SW480 (cell line): ENCODE measurements around the gene DOK7.
"Not testable (repeated sequence)": the region's sequence is repeated elsewhere in the genome, so short reads cannot be mapped to it uniquely, and the experiment has no call there.

Experiments
- DNase-seq: peaks from one replicate; pipeline ENCODE4 v3.0.0-alpha.2; 2016; ENCODE audit warnings: low spot score

DOK7 gene

DNA sequence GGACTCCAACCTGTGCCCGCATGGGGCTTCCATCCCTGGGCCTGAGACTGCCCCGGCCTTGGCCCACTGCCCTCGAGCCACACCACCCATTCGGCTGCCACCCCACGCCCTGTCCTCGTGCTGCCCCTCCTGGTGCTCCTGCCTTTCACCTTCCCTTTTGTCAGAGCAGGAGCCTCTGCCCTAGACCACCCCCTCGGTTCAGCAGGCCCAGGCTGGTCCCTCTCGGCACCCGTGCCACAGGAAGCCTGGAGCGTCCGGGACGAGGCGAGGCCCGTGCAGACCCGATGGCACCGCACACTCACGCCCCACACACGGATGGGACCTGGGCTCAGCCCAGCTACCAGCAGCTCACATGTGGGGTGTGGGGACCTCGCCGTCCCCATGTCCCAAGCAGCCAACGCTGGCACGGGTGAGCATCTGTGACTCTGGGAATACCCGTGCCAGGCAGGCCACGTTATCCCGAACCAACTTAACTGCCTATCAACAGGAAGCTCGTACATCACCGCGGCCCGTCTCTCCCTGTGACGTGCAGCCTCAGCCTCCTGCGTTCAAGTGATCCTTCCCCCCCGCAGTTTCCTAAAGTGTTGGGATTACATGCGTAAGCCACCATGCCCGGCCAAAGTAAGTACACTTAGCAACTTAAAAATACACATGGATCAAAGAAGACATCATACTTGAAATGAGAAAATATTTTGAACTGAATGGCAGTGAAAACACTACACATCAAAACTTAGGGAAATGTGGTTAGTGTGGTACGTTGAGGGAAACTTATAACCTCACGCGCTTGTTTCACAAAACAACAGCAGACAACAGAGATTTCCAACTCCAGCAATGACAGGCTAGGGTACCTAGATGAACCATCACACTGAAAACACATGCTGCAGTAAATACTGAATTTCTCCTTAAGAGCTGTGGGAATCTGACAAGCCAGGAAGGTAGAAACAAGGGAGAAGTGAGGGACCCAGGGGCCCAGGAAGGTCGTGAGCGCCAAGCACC, 40.1 kb downstream of the DOK7 start:
- no peak for DNase-seq

DNA sequence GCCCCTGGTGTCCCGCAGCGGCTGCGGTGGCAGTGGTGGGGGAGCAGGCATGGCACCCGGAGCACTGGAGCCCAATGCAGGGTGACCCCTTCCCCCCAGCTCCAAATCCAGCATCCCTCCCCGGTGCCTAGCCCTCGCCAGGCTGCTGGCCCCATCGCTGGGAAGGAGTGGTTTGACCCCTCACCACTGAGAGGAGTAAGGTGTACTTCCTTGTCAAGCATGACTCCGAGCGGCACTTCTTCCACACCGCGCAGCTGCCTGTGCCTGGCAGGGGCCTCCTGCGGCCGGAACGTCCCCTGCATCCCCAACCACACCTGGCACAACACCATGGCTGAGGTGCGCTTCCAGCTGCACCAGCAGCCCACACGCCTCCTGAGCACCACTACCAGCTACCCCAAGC, 42.1 kb downstream of the DOK7 start:
- DNase-seq, result no peak

DNA sequence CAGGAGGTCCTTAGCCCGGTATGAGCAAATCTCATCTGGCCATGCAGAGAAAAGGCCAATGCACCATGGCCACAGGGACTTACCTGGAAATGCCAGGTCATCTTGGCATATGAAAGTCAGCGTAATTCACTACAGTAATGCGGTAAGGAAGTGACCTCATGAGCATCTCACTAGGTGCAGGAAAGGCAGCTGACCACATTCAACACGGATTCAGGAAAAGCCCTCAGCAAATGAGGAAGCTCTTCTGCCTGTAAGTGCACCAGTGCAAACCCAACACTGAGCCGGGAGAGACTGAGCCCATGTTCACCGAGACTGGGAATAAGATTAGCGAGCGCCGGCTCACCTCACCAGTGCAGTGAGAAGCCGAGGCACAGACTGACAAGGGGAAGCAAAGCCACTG, 45.4 kb downstream of the DOK7 start:
- no peak for DNase-seq

DNA sequence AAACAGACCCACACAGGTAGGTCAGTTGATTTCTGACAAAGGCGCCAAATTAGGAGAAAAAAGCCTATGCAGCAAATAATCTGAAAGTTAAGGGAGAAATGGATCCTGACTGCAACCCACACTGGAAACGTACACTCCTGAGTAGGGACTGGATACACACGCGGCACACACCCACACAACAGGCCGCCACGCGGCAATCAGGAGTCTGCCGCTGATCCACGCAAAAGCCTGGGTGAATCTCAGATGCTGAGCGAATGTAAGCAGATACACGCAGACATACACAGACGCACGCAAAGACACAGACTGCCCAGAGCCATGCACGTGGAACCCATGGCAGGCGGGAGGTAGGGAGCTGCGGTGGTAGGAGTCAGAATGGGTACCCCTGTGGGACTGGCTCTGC, 47.4 kb downstream of the DOK7 start:
- no peak for DNase-seq

DNA sequence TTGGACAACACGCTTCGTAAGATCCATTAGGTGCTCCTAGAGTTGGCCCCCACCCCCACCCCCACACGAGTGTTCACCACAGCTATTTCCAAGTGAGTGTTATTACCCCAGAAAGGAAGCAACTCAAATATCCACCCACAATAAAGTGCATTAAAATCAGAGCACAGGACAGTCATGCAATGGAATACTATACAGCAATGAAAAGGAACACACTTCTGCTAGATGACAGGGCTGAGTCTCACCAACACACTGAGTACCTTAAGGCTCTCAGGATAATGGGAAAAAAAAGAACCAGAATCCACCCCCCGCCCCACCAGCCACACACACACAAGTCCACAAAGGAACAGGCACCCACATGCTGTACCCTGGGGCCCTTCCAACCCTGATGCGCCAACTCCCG, 48.1 kb downstream of the DOK7 start:
- no peak for DNase-seq

DNA sequence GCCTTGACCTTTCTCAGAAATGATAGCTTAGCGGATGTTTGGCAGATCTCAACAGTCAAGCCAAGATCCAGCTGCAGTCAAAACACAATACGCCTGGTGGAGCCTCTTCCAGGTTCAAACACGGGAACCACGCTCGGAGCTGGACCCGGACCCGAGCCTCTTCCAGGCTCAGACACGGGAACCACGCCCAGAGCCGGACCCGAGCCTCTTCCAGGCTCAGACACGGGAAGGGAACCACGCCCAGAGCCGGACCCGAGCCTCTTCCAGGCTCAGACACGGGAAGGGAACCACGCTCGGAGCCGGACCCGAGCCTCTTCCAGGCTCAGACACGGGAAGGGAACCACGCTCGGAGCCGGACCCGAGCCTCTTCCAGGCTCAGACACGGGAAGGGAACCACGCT, 48.5 kb downstream of the DOK7 start:
- not testable (repeated sequence) for DNase-seq

DNA sequence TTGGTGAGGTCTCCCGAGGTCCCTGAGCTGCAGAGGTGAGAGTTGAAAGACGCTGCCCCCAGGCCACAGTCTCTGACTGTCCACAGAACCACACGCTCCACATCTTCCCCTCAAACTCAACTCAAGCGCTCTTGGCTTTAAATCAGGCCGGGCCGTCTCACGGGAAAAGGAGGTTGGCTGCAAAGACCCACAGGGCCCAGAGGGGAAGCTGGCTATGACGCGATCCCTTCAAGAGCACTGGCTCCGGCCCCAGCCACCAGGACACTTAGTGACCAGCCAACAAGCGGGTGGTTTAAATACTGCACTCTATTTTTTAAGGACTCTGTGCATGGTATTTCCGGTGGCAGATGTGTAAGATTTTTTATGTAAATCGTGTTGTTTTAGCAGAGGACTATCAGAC, 49.2 kb downstream of the DOK7 start:
- DNase-seq, result no peak

DNA sequence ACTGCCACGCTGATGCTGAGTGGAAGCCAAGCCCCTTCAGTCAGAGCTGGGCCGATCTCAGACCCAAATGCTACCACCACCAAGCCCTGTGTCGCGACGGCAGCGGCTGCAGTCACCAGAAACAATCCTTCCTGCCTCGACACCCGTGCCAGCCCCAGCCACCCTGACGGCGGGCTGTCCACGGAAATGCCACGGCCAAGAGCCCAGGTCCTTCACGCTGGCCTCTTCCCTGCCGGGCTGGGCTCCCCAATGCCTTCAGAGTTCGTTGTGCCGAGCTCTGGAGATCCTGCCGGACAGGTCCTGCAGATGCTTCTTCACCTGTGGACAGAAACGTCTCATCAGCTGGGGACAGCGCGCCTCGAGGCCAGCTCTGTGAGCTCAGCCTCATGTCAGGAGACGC, 49.6 kb downstream of the DOK7 start:
- no peak for DNase-seq

DNA sequence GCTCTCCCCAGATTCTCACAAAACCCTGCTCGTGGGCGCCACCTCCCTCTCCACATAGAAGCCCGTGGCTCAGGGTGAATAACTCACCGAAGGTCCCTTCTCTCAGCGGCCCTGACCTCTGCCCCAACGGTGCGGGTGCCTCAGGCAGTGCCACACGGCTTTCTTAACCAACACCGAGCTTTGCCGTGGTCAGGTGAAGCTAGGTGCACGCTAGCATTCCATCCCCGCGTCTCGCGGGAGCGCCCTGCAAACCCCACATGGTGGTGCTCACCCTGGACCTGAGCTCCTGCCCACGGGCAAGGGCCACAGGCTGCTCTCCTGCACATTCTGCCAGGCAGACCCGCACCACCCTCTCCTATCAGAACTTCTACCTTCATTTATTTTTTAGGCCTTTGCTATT, 50.7 kb downstream of the DOK7 start:
- DNase-seq, result no peak

DNA sequence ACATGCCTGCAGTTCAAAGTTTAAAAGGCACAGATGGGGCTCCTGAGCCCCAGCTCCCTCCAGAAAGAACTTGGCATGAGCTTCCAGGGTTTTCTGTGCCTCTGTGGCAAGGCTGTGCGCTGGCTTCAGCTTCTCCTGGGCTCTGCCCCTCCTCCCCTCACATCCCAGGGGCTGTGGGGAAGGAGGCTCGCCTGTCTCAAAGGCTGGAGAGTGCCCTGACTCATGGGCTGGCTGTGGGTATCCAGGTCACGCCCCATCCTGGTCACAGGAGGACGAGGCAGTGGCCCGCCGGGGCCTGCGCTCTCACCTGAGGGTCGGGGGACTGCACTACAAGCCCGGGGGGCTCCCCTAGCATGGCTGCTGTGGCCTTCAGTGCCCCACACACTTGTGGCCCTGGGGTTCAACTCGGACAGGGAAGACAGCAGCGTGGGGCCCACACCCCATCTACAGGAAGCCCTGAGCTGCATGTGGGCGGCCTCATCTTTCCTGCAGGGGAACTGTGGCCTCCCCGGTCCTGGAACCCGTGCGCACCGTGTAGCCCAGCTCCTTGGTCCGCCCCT, 51.2 kb downstream of the DOK7 start:
- no peak for DNase-seq

DNA sequence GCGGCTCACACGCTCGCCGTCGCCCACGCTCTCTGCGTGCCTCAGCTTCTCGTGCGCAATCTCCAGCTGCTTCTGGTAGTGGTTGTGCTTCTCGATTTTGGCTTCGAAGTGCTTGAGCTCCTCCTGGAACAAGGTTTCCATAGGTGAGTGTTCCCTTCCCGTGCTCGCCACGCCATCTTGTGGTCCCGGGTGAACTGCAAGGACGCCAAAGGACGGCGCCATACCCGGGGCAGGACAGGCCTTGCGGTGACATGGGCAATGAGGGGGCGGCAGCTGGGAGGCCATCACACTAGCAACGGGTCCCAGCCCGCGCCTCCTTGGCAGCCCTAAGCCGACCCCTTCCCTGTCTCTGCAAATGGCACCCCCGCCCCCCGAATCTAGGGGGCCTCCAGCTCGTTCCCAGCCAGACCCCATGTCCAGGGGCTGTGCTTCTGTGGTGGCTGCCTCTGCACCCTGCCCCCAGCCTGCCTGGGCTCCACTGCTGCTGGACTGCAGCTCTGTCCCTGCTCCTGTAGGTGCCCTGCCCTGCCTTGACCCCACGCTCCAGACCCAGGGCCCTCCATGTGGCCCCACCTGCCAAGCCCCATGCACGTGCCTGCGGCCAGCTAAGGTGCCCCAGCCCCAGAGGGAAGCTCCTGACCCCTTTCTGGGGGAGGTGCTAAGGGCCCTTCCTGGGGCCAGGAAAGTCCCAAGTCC, 51.8 kb downstream of the DOK7 start:
- DNase-seq, result no peak

DNA sequence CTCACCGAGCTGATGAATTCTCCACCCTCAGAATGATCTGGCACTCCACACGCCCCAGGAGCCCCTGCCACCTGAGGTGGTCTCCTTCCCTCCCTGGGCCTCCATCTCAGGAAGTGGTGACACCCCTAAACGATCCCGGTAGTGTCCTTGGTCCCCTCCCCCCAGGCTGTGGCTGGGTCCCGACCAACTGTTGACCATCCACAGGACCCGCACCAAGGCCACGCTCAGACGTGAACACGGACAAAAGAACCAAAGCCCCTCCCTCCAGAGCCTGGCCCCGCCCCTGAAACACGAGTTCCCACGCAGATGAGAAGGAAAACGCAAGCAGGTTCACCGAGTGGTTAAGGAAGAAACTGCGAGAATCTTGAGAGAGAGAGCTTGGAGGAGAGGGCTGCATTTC, 52.5 kb downstream of the DOK7 start:
- DNase-seq, result no peak

DNA sequence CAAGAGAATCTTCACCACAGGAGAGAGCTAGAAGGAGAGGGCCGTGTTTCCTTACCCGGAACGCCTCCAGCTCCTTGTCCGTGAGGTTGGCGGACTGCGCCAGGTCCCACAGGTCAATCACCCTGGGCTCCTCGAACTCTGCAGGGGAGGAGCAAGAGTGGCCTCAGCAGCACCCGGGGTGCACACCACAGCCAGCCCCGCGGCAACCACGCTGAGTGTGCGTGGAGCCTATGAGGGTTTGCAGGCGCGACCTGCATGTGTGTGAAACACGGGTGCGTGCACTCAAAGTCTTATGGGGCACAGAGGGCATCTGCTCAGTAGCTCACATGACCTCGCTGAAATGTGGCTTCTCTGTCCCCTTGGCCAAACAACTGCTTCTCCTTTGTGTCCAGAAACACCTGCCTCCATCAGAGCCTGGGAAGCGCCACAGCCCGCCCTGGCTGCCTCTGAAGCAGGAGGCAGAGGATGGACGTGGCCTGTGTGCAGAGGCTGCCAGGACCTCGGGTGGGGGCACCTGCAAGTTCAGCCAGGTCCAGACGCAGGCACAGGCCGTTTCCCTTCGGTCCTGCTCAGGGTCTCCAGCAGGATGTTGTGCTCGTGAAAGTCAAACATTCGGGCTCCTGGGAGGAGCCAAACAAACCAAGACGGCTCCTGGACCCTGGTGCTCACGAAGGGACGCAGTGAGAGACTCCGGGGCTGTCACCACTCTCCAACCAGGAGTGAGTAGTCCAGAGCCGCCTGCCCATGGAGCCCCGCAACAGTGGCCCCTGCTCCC, 53.1 kb downstream of the DOK7 start:
- DNase-seq, result no peak

DNA sequence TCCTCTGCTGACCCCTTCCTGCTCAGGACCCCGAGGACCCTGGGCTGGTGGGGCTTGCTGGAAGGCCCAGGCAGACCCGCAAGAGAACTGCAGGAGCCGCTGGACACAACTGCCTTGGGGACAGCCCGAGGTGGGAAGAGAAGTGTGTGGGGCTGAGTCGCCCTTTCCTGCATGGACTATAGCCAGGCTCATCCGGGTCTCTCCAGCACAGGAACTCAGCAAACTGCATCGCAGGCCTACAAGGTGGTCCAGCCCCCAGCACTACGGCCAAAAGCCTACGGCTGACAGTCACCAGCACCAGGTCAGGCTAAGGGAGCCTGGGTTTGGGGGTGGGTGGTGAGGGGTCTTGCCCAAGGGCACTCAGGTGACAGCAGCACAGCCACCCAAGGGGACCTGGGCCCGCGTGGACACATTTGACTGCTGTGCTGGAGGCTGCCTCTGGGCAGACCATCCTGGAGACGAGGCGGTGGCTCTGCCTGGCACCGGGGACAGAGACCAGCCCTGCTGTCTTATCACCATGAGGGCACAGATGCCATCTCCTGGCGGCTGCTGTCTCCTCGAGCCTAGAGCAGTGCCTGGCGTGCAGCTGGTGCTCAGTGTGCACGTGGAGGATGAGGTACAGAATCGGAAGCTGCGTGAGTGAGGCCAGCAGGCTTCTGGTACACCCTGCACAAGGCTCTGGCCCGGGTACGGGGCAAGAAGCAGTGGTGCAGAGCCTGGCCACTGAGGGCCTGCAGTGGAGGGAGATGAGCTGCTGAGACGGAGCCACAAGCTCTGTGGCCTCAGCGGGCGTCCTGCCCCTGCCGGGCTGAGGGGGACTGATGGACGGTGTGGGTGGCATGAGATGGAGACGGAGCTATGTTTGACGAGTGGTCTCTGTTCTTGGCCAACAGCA, 54.0 kb downstream of the DOK7 start:
- DNase-seq, result no peak

DNA sequence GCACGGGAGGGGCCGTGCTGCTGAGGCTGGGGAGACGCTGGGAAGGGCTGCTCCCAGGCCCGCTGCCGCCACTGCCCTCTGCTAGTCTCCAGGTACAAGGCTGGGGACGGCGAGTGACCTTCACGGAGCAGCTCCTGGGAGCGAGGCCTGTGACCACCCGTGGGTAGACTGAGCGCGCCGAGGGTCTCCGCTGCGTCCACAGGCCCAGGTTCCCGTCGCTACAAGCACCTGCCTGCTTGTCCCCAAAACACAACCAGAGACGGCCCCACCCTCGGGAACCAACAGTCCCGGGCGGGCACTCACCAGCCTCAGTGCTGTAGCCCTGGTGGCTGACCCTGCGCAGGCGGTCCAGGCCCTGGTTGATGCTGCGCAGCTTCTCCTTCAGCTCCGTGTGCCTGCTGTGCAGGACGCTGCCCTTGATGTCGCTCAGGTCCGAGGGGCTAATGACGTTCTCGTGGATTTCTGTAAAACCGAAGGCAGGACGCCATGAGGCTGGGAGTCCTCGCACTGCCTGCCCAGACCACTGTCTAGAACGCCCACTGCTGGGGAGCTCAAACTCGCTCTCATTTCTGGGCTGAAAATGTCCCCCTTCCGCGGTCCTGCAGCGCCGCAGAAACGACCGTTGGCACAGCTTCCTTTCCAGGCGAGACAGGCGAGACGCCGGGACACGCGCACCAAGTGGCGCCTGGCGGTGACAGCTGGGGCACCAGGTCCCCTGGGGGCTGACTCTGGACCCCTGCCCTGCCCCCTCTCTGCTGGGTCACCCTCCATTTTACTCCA, 54.8 kb downstream of the DOK7 start:
- DNase-seq, result no peak

DNA sequence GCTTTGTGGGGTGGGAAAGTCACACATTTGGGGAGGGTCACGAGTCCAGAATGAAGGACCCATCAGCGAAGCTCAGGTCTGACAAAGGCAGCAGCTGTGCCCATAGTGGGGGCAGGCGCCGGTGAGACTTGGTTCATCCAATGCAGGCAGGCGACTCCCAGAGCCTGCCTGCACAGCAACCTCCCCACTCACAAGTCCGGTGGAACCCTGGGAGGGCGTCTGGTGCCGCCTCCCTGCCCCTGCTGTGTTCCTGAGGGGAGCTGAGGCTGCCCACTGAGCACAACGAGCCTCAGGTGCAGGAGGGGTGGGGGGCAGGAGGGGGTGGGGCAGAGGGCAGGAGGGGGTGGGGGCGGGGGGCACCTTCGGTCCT, 55.4 kb downstream of the DOK7 start:
- no peak for DNase-seq

DNA sequence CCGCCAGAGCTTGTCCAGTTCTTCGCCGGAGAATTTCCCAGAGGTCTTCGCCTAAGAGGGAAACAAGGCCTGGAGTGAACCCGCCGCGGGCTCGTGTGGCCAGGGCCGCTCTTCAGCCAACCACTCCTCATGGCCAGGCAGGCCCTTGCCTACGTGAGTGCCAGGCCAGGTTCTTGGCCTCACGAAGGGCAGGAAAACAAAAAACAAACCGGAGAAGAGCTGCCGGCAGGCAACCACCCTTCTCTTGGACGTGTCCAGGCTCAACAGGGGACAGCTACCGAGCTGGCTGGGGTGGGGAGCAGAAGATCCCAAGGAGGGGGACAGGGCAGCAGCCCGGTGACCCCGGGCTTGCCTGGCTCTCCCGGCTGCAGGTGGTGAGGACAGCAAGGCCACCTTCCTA, 55.8 kb downstream of the DOK7 start:
- no peak for DNase-seq

DNA sequence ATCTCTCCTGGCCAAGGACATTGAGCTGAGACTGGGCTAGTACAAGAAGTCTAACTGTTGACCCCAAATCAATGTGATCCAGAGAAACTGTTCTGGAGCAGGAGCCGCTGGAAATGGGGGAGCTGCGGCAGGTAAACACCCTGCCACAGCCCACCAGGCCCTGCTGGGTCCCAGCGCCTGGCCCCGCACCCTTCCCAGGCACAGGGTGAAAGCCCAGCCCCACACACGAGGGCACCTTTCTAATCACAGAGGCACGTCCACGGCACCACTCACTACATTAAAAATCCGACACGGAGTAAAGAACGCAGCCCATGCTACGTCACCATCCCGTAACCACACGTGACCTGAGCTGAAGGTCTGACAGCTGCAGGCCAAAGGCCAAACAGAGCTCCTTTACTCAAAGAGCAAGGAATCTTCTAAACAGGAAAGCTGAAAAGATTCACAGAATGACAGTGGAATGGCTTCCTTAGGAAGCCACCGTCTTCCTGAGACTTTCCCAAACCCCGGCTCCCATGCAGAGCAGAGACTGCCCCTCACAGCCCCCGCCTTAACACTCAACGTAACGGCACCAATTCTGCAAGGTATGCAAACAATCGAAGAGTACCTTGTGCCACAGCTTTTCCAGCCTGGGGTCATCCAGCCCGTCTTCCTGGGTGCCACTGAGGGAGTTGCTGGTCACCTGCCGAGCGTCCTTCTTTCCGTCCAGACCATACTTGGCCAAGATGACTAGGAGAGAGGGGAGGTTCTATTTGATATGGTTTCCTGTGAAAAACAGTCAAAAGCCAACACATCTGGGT, 56.6 kb downstream of the DOK7 start:
- DNase-seq, result no peak

DNA sequence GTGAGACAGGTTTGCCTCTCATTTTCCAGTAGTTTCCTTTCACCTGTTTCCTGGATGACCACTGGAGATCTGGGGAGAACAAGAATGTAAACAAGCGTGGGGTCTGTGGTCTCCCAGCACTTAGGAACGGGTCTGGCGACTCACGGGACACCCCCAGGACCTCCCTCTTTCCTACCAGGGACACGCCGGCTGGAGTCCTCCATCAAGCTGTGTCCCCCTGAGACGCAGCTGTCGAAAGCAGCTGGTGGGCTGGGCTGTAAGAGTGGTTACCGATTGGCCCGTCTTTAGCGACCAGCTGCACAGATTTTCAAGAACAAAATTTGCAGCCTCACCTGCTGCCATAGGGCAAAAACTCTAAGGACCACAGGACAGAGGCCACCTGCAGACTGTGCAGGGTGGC, 57.2 kb downstream of the DOK7 start:
- DNase-seq, result no peak
